HG03442 (cell line): ENCODE measurements around the gene CRTAC1.
"Not testable (repeated sequence)": the region's sequence is repeated elsewhere in the genome, so short reads cannot be mapped to it uniquely, and the experiment has no call there.

Experiments used
- ATAC-seq: cut with Tn5 transposase; IDR thresholded peaks from one replicate; pipeline ENCODE4 v1.9.1; 2021; ENCODE audit warnings: mild to moderate bottlenecking, moderate library complexity; ENCODE audit not compliant: unreplicated experiment

The CRTAC1 gene

GRCh38 chr10:97849103-97849686 lies 181.2 kb downstream of the CRTAC1 start:
- ATAC-seq = no peak

- ATAC-seq = no peak
These were observed 185.7 kb downstream of the CRTAC1 start for GRCh38 chr10:97844678-97845077.

GRCh38 chr10:97843972-97844371 lies 186.4 kb downstream of the CRTAC1 start:
- ATAC-seq = not testable (repeated sequence)

GRCh38 chr10:97843281-97843671 lies 187.1 kb downstream of the CRTAC1 start:
- ATAC-seq = no peak

- ATAC-seq = no peak
These were observed 187.7 kb downstream of the CRTAC1 start for GRCh38 chr10:97842656-97843280.

GRCh38 chr10:97842114-97842513 lies 188.3 kb downstream of the CRTAC1 start:
- not testable (repeated sequence) for ATAC-seq

GRCh38 chr10:97841166-97841565 lies 189.3 kb downstream of the CRTAC1 start:
- not testable (repeated sequence) for ATAC-seq

GRCh38 chr10:97838091-97838490 lies 192.3 kb downstream of the CRTAC1 start:
- no peak for ATAC-seq

GRCh38 chr10:97836446-97836845 lies 194.0 kb downstream of the CRTAC1 start:
- no peak for ATAC-seq

GRCh38 chr10:97831259-97831658 lies 199.2 kb downstream of the CRTAC1 start:
- ATAC-seq = no peak

GRCh38 chr10:97830064-97830463 lies 200.4 kb downstream of the CRTAC1 start:
- no peak for ATAC-seq

- no peak for ATAC-seq
These were observed 201.7 kb downstream of the CRTAC1 start for GRCh38 chr10:97828721-97829120.

- ATAC-seq = no peak
These were observed 202.6 kb downstream of the CRTAC1 start for GRCh38 chr10:97827702-97828291.

- ATAC-seq = no peak
These were observed 203.5 kb downstream of the CRTAC1 start for GRCh38 chr10:97826892-97827291.

- no peak for ATAC-seq
These were observed 205.2 kb downstream of the CRTAC1 start for GRCh38 chr10:97825020-97825760.

GRCh38 chr10:97823734-97824133 lies 206.7 kb downstream of the CRTAC1 start:
- no peak for ATAC-seq

- ATAC-seq = no peak
These were observed 208.1 kb downstream of the CRTAC1 start for GRCh38 chr10:97822261-97822687.

- no peak for ATAC-seq
These were observed 208.9 kb downstream of the CRTAC1 start for GRCh38 chr10:97821308-97822038.

GRCh38 chr10:97820096-97820704 lies 210.2 kb downstream of the CRTAC1 start:
- ATAC-seq = no peak

GRCh38 chr10:97818572-97818971 lies 211.8 kb downstream of the CRTAC1 start:
- ATAC-seq = no peak

GRCh38 chr10:97816609-97817008 lies 213.8 kb downstream of the CRTAC1 start:
- no peak for ATAC-seq
